GM12878 (cell line): ENCODE measurements around the gene EPB41L4B. TPM values are rescaled to one million over a fixed set of nuclear protein-coding genes. Genes with fewer than 3 reads are reported as not detected.

Source experiments
- ATAC-seq: fragments of 200-7000 bp; cut with Tn5 transposase; 3 replicates; pipeline ENCODE4 v1.9.1; 2020; ENCODE audit warnings: mild to moderate bottlenecking, moderate library complexity
- BruUV-seq: library from RNA; stranded (reverse); fragments of 400-500 nt; replicated peaks from 2 replicates; lab custom pipeline; 2021; lab: Mats Ljungman, UMichigan
- CTCF ChIA-PET: fragments of 300-600 bp; sonication (Branson Sonifier 250); formaldehyde crosslinking; extraction: SDS; loops from one replicate; lab custom pipeline; 2021; ENCODE audit warnings: inconsistent platforms; lab: Yijun Ruan, JAX
- POLR2A ChIA-PET: fragments of 350-600 bp; formaldehyde crosslinking; extraction: SDS; loops from one replicate; lab custom pipeline; 2021; ENCODE audit warnings: inconsistent platforms; lab: Charles Lee
- RAD21 ChIA-PET: fragments of 300-600 bp; sonication (Branson Sonifier 250); formaldehyde crosslinking; loops from one replicate; lab custom pipeline; 2023; ENCODE audit warnings: antibody characterized with exemption; ENCODE audit not compliant: unreplicated experiment; lab: Charles Lee
- SMC1A ChIA-PET: fragments of 300-600 bp; sonication (Branson Sonifier 250); formaldehyde crosslinking; loops from one replicate; lab custom pipeline; 2023; ENCODE audit not compliant: unreplicated experiment, uncharacterized antibody; lab: Charles Lee
- DNase-seq: peaks from one replicate; pipeline ENCODE4 v3.0.0-alpha.2; 2011; ENCODE audit warnings: low read depth, low spot score
- FAIRE-seq: peaks from 3 replicates; lab custom pipeline; 2011; peaks lifted over from hg19 to GRCh38; lab: Jason Lieb, UNC
- H2AFZ ChIP-seq: 2 replicates; pipeline ENCODE4 v1.6.0; 2011; ENCODE audit warnings: low read depth, low read length, control low read depth; ENCODE audit not compliant: control insufficient read depth
- H3K27ac ChIP-seq: 2 replicates; pipeline ENCODE4 v1.5.1; 2011; ENCODE audit warnings: control low read depth; ENCODE audit not compliant: control insufficient read depth, insufficient read depth
- H3K27me3 ChIP-seq, 2 experiments: replicated peaks in 1 of 2; 2 replicates each; pipeline versions ENCODE4 v1.6.0 to v1.6.1; 2011; ENCODE audit warnings: low read length in 1 of 2; ENCODE audit not compliant: control insufficient read depth in 2 of 2, insufficient read depth in 2 of 2
- H3K36me3 ChIP-seq, 2 experiments: 2 replicates each; pipeline ENCODE4 v1.5.1; 2011; ENCODE audit warnings: low read length in 1 of 2; ENCODE audit not compliant: control insufficient read depth in 2 of 2, insufficient read depth in 2 of 2
- H3K4me1 ChIP-seq: 2 replicates; pipeline ENCODE4 v1.6.1; 2011; ENCODE audit warnings: mild to moderate bottlenecking, low read length, moderate library complexity, mixed read lengths; ENCODE audit not compliant: control insufficient read depth, insufficient read depth
- H3K4me2 ChIP-seq: 2 replicates; pipeline ENCODE4 v1.6.0; 2011; ENCODE audit warnings: control low read depth; ENCODE audit not compliant: control insufficient read depth, insufficient read depth
- H3K4me3 ChIP-seq: fragments of 200-600 bp; sonication (generic); 2 replicates; pipeline ENCODE4 v1.5.1; 2016
- H3K79me2 ChIP-seq: 2 replicates; pipeline ENCODE4 v1.6.0; 2011; ENCODE audit warnings: low read length; ENCODE audit not compliant: control insufficient read depth, insufficient read depth
- H3K9ac ChIP-seq: 2 replicates; pipeline ENCODE4 v1.8.0; 2011; ENCODE audit warnings: low read length, control low read depth, mixed read lengths; ENCODE audit not compliant: control insufficient read depth, insufficient read depth
- H3K9me3 ChIP-seq: replicated peaks from 3 replicates; pipeline ENCODE4 v1.5.1; 2011; ENCODE audit warnings: mild to moderate bottlenecking, low read length; ENCODE audit not compliant: control insufficient read depth, insufficient read depth
- H4K20me1 ChIP-seq: 2 replicates; pipeline ENCODE4 v1.6.0; 2011; ENCODE audit not compliant: control insufficient read depth, insufficient read depth
- CBX5 ChIP-seq: sonication (generic); IDR thresholded peaks from 2 replicates; pipeline ENCODE4 v1.6.1; 2016; ENCODE audit warnings: low read depth, moderate library complexity, mild to moderate bottlenecking, inconsistent platforms
- CHD1 ChIP-seq: IDR thresholded peaks from 2 replicates; pipeline ENCODE4 v1.6.1; 2012; ENCODE audit warnings: low read depth, low read length, improper control_type of control experiment
- CHD2 ChIP-seq: IDR thresholded peaks from 2 replicates; pipeline ENCODE4 v1.6.1; 2011; ENCODE audit warnings: low read depth, low read length, improper control_type of control experiment, borderline replicate concordance
- ETV6 ChIP-seq, 2 experiments: fragments of 450-650 bp in 1 of 2; IDR thresholded peaks in 1 of 2; conservative IDR thresholded peaks in 1 of 2; 2 replicates each; pipeline ENCODE4 v1.6.1; 2014; ENCODE audit warnings: antibody characterized with exemption in 1 of 2, borderline replicate concordance in 1 of 2, low read depth in 1 of 2, mild to moderate bottlenecking in 1 of 2, moderate library complexity in 1 of 2
- EZH2 ChIP-seq: IDR thresholded peaks from 2 replicates; pipeline ENCODE4 v1.6.1; 2012; ENCODE audit warnings: low read depth, mild to moderate bottlenecking, control low read depth, inconsistent platforms, low read length, borderline replicate concordance; ENCODE audit not compliant: control insufficient read depth
- HDAC6 ChIP-seq: fragments of 200-600 bp; sonication (generic); IDR thresholded peaks from one replicate; pipeline ENCODE4 v1.8.0; 2017; ENCODE audit warnings: antibody characterized with exemption; ENCODE audit not compliant: unreplicated experiment
- HDGF ChIP-seq: fragments of 450-650 bp; IDR thresholded peaks from 2 replicates; pipeline ENCODE4 v1.6.1; 2016; ENCODE audit warnings: antibody characterized with exemption
- KLF5 ChIP-seq: fragments of 450-650 bp; IDR thresholded peaks from 2 replicates; pipeline ENCODE4 v1.6.1; 2014; ENCODE audit warnings: mild to moderate bottlenecking; ENCODE audit not compliant: partially characterized antibody
- MYC ChIP-seq: IDR thresholded peaks from 2 replicates; pipeline ENCODE4 v1.6.1; 2011; ENCODE audit warnings: mild to moderate bottlenecking, low read length, moderate library complexity, inconsistent platforms; ENCODE audit not compliant: insufficient read depth, insufficient replicate concordance, insufficient read length, severe bottlenecking
- PBX3 ChIP-seq: IDR thresholded peaks from 2 replicates; pipeline ENCODE4 v1.6.1; 2011; ENCODE audit warnings: mild to moderate bottlenecking, low read depth, low read length, moderate library complexity; ENCODE audit not compliant: insufficient replicate concordance
- PML ChIP-seq: IDR thresholded peaks from 2 replicates; pipeline ENCODE4 v1.6.1; 2012; ENCODE audit warnings: low read length, inconsistent platforms
- YY1 ChIP-seq: IDR thresholded peaks from 2 replicates; pipeline ENCODE4 v1.6.1; 2011; ENCODE audit warnings: low read depth, mild to moderate bottlenecking, low read length
- WGBS: methylation state at CpG from one replicate; pipeline ENCODE4 v1.1.6; 2016; ENCODE audit warnings: low lambda C conversion rate; ENCODE audit not compliant: insufficient replicate concordance, insufficient coverage; ENCODE audit errors: missing lambda C conversion rate; 5-methylcytosine and 5-hydroxymethylcytosine counted together
- in situ Hi-C: fragments of 300-500 bp; cut with MboI; formaldehyde crosslinking; loops from 9 replicates; pipeline ENCODE4 v1.14.3; 2018; ENCODE audit warnings: mixed read lengths
- intact Hi-C: fragments of 100-400 bp; cut with micrococcal nuclease; formaldehyde crosslinking; loops from one replicate; pipeline ENCODE4 v1.14.2; 2022; ENCODE audit not compliant: unreplicated experiment
- polyA plus RNA-seq, 11 experiments: library from polyadenylated mRNA; depleted of rRNA in 4 of 11; unstranded in 6 of 11; stranded (reverse) in 5 of 11; fragments of >200 nt; fragmentation: Nextera tagmentation in 4 of 11; fragmentation: Illumina TruSeq in 1 of 11; extraction: Ambion mirVana in 4 of 11; extraction: Trizol in 1 of 11; gene quantifications; 1 replicate in 1 of 11; 2 replicates in 10 of 11; pipeline versions ENCODE4 v1.2.1 to v1.2.3, GENCODE V29; 2011 to 2016; ENCODE audit warnings: inconsistent platforms in 2 of 11, missing spikeins in 2 of 11, low read depth in 1 of 11
- total RNA-seq, 4 experiments: library from RNA; depleted of rRNA in 3 of 4; stranded (reverse); fragments of >200 nt in 3 of 4; fragmentation: Illumina TruSeq in 1 of 4; extraction: Trizol in 1 of 4; gene quantifications; 2 replicates each; pipeline versions ENCODE4 v1.2.1 to v1.2.3, GENCODE V29; 2013 to 2021
- TF ChIP-seq, protein P1 (sequence below): fragments of 450-650 bp; IDR thresholded peaks from 2 replicates; pipeline ENCODE4 v1.6.1; 2017; ENCODE audit warnings: antibody characterized with exemption, mild to moderate bottlenecking, moderate library complexity
- TF ChIP-seq, protein P2 (sequence below): fragments of 450-650 bp; IDR thresholded peaks from 2 replicates; pipeline ENCODE4 v1.6.1; 2016; ENCODE audit warnings: mild to moderate bottlenecking
- TF ChIP-seq, protein P3 (sequence below): IDR thresholded peaks from 2 replicates; pipeline ENCODE4 v1.6.1; 2012; ENCODE audit warnings: low read depth, low read length, improper control_type of control experiment
- TF ChIP-seq, protein P4 (sequence below): fragments of 450-650 bp; IDR thresholded peaks from 2 replicates; pipeline ENCODE4 v1.6.1; 2017; ENCODE audit warnings: mild to moderate bottlenecking, low read depth, inconsistent platforms; ENCODE audit not compliant: poor library complexity, severe bottlenecking

Gene EPB41L4B
- total and polyA plus RNA-seq, 10 of the 15 experiments (the other 5 are each of a cell fraction or from before 2014, with no cell fraction given) = 0.04 to 0.75 (median 0.13) TPM; not detected in 1

DNA sequence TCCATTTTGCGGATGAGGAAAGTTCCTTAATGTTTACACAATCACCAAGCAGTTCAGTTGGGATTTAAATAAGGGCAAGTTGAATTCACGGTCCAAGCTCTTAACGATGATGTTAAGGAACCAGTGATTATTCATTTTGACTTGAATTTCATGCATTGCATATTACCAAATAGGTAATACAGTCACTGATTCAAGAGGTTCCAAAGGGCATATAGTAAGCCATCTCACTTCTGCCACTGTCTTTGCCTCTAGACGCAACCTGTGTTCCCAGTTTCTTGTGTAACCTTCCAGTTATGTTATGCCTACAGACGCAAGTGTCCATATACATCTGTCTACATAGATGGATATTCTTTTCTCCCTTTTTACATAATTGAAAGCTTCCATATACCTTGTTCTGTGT, 39.9 kb upstream of the EPB41L4B start:
- Histone ChIP-seq H3K9me3 (no peaks in the 10 kb centered on the region), H3K79me2 (no peaks in the 10 kb centered on the region), H3K4me1 (no peaks in the 10 kb centered on the region), H3K27ac (no peak overlapping the region), H3K27me3 (no peaks in the 10 kb centered on the region; a peak in 1 of 4 replicates), H2AFZ (no peak overlapping the region), H3K36me3 (no peaks in the 10 kb centered on the region), H4K20me1 (no peaks in the 10 kb centered on the region), H3K4me3 (no peak overlapping the region), H3K9ac (no peak overlapping the region), H3K4me2 (no peak overlapping the region)
- ChIA-PET CTCF (interaction anchor here (1.2 kb wide), 1 partner anchor 39 kb away, joined by 3 read pairs; no protein-coding TSS in a partner anchor), POLR2A (no interaction called here), RAD21 (no interaction called here), SMC1A (no interaction called here)
- 74% methylated on average over 5 of the region's 5 CpGs for WGBS
- BruUV-seq = no TSS peak
- in situ Hi-C loops (no loop called here), intact Hi-C loops (no loop called here)
- no peak for TF ChIP-seq ETV6 (conservative IDR thresholded peaks at IDR 0.05 in 1 of 2, IDR thresholded peaks at IDR 0.05 in 1 of 2; ENCODE audit: borderline replicate concordance in 1 of 2, low read depth in 1 of 2)
- TF ChIP-seq HDGF = no peak
- TF ChIP-seq YY1 = no peak
- no peak for TF ChIP-seq KLF5
- TF ChIP-seq PML = no peak
- no peak for TF ChIP-seq PBX3
- TF ChIP-seq, protein P1, sequence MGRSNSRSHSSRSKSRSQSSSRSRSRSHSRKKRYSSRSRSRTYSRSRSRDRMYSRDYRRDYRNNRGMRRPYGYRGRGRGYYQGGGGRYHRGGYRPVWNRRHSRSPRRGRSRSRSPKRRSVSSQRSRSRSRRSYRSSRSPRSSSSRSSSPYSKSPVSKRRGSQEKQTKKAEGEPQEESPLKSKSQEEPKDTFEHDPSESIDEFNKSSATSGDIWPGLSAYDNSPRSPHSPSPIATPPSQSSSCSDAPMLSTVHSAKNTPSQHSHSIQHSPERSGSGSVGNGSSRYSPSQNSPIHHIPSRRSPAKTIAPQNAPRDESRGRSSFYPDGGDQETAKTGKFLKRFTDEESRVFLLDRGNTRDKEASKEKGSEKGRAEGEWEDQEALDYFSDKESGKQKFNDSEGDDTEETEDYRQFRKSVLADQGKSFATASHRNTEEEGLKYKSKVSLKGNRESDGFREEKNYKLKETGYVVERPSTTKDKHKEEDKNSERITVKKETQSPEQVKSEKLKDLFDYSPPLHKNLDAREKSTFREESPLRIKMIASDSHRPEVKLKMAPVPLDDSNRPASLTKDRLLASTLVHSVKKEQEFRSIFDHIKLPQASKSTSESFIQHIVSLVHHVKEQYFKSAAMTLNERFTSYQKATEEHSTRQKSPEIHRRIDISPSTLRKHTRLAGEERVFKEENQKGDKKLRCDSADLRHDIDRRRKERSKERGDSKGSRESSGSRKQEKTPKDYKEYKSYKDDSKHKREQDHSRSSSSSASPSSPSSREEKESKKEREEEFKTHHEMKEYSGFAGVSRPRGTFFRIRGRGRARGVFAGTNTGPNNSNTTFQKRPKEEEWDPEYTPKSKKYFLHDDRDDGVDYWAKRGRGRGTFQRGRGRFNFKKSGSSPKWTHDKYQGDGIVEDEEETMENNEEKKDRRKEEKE = no peak
- TF ChIP-seq CHD2 = no peak
- TF ChIP-seq, protein P2, sequence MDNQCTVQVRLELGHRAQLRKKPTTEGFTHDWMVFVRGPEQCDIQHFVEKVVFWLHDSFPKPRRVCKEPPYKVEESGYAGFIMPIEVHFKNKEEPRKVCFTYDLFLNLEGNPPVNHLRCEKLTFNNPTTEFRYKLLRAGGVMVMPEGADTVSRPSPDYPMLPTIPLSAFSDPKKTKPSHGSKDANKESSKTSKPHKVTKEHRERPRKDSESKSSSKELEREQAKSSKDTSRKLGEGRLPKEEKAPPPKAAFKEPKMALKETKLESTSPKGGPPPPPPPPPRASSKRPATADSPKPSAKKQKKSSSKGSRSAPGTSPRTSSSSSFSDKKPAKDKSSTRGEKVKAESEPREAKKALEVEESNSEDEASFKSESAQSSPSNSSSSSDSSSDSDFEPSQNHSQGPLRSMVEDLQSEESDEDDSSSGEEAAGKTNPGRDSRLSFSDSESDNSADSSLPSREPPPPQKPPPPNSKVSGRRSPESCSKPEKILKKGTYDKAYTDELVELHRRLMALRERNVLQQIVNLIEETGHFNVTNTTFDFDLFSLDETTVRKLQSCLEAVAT = no peak
- TF ChIP-seq, protein P3, sequence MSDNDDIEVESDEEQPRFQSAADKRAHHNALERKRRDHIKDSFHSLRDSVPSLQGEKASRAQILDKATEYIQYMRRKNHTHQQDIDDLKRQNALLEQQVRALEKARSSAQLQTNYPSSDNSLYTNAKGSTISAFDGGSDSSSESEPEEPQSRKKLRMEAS = no peak
- no peak for TF ChIP-seq CHD1
- no peak for TF ChIP-seq HDAC6
- no peak for TF ChIP-seq CBX5
- TF ChIP-seq, protein P4, sequence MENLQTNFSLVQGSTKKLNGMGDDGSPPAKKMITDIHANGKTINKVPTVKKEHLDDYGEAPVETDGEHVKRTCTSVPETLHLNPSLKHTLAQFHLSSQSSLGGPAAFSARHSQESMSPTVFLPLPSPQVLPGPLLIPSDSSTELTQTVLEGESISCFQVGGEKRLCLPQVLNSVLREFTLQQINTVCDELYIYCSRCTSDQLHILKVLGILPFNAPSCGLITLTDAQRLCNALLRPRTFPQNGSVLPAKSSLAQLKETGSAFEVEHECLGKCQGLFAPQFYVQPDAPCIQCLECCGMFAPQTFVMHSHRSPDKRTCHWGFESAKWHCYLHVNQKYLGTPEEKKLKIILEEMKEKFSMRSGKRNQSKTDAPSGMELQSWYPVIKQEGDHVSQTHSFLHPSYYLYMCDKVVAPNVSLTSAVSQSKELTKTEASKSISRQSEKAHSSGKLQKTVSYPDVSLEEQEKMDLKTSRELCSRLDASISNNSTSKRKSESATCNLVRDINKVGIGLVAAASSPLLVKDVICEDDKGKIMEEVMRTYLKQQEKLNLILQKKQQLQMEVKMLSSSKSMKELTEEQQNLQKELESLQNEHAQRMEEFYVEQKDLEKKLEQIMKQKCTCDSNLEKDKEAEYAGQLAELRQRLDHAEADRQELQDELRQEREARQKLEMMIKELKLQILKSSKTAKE = no peak
- TF ChIP-seq MYC = no peak
- TF ChIP-seq EZH2 = no peak
- ATAC-seq (no peak), DNase-seq (no peak), FAIRE-seq (no peak)
